HT1080 (cell line): ENCODE data around the gene UQCC2. TPM values are rescaled to one million over a fixed set of nuclear protein-coding genes. Genes with fewer than 3 reads are reported as not detected.

Experiments used
- DNase-seq: peaks from one replicate; pipeline ENCODE4 v3.0.0-alpha.2; 2015; ENCODE audit warnings: low read depth
- polyA plus RNA-seq, 2 experiments: library from polyadenylated mRNA; depleted of rRNA; stranded (reverse); fragments of >200 nt; gene quantifications; 2 replicates each; pipeline ENCODE4 v1.2.3, GENCODE V29; 2015
- total RNA-seq: library from RNA; depleted of rRNA; stranded (reverse); fragments of >200 nt; shearing (Covaris generic); gene quantifications from 2 replicates; pipeline ENCODE4 v1.2.3, GENCODE V29; 2014; rRNA removed

UQCC2 gene
- 29.8 and 55.8 TPM in 2 replicates for total RNA-seq
- 32.2 and 45.8 TPM in 2 replicates for polyA plus RNA-seq (2015; cell fraction: cytosol; rRNA removed)
- polyA plus RNA-seq (2015; cell fraction: nucleus; rRNA removed): 26.9 and 37.1 TPM in 2 replicates

GRCh38 chr6:33711140-33712129 lies at the start of gene UQCC2:
UQCC2 (minus strand) TSS chr6:33711700; CDS start chr6:33711686, 14 bp downstream.
- DNase-seq: peak; percentile 91

DNA sequence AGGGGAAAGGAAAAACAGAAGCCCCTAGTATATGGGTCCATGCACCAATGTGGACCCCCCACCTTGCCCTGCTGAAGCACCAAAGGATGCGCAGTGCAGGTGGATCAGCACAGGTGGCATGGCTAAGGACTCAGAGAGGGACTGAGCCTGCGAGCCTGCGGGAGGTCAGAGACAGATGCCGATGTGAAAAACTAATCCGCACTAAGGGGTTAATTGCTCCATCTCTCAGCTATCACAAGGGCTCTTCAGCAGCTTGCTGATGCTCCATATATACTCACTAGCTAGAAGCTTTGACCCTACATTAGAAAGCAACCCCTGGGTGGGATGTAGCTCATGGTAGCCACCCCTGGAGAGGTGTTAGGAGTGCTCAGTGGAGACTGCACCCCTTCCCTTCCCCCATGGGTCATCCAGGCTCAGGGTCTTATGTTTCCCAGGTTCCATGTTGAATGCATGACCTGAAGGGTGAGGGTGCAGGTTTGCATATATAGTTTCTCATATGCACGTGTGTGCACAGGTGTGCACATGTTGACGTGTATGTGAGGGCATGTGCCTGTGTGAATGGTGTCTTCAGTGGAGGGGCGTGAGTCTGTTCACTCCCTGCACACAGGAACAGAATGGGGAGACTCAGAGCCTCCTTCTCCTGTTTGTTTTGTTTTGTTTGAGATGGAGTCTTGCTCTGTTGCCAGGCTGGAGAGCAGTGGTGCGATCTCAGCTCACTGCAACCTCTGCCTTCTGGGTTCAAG lies 48.6 kb upstream of the UQCC2 start:
- DNase-seq: no peak

DNA sequence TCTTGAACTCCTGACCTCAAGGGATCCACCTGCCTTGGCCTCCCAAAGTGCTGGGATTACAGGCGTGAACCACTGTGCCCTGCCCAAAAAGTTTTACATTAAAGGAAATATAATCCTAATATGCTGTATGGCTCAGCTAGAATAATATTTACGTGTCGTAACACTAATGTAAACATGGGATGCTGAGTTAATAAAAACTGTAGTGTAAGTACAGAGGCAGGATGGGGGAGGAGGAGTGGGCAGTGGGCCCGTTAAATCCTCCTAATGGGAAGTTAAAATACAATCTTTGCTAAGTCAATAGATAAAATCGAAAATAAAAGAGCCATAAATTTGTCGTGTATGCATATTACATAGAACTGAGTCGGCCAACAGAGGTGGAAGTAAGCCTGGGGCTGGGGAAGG lies 47.3 kb upstream of the UQCC2 start:
- DNase-seq: no peak

- DNase-seq: no peak
These were observed 46.4 kb upstream of the UQCC2 start for GRCh38 chr6:33757906-33758305.

- no peak for DNase-seq
These were observed 45.6 kb upstream of the UQCC2 start for GRCh38 chr6:33757113-33757512.

DNA sequence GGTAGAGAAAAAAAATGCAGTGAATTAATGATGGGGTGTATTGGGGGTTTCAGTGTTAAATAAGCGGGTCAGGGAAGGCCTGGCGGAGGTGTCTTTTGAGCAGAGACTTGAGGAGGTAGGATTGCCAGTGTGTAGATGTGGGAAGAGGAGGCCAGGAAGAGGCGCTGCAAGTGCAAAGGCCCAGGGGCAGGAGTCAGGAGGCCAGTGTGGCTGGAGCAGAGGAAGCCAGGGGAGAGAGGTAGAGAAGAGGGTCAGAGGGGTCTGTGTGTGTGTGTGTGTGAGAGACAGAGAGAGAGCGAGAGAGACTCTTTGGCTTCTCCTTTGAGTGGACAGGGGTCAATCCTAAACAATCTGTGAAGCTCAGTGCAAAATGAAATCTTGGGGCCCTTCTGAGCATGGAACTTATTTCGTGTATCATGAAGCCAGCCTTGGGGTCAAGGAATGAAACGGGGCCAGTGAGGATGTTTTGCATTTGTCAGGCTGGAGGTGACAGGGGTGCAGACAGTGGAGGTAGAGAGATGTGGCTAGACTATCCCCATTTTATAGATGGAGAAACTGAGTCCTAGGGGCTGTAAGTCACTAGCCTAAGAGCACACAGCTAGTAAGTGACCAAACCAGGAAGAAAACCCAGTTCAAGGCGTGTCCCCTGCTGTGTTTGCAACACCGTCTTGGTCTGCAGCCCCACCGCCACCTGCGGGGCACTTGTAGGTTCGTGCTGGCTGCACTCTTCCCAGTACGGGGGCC lies 44.9 kb upstream of the UQCC2 start:
- no peak for DNase-seq

- DNase-seq: no peak
These were observed 43.8 kb upstream of the UQCC2 start for GRCh38 chr6:33755070-33755869.

DNA sequence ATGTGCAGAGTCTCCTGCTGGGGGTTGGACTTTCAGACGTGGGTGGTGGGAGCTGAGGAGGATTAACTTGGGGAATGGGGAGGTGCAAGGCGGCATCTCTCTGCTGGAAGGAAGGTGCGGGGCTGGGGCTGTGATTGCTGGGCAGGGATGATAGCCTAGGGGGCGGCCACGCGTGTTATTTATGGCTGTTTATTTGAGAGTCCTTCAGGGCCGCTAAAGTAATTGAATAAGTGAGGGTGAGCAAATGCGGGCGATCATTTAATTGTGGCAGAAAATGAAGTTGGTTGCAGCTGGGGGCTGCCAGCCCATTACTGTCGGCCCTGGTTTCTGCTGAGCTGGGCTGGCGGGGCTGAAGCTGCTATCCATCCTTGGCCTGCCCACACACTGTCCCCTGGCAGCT lies 42.7 kb upstream of the UQCC2 start:
- DNase-seq: no peak

- no peak for DNase-seq
These were observed 41.1 kb upstream of the UQCC2 start for GRCh38 chr6:33752646-33753015.

DNA sequence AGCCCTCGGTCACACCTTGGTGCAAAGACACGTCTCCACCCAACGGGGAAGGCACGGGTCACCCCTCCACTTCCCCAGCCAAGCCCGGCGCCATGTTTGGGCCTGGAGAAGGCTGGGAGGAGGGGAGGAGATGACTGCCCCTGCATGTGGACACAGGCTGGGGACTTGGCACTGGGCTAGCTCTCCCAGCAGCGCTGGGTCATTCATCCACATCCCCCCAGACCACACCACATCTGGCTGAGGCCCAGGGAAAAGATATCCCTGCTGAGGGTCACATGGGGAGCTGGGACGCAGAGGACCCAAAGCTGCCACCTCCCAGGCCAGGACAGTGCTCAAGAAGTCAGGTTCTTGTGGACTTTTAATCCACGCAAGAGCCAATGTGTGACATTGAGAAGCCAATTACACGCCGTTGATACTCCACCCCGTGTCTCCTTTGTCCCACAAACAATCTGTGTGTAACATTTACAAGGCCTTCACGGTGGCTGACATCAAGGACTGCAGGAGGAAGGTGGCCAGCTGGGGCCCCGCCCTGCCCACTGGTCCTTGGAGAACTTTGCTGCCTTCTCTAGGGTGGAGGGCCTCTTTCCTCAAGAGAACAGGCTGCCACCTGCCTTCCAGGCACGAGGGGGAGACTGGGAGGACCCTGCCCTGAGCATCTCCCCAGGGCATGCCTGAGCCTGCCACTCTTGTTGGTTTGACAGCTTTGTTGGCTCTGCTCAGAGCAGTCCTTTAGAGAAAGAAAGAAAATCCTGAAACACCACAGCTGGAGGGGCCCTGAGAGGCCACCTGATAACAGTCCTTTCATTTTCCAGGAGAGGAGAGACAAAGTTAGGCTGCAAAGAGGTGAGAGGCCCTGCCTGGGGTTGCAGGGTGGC lies 40.5 kb upstream of the UQCC2 start:
- no peak for DNase-seq

DNA sequence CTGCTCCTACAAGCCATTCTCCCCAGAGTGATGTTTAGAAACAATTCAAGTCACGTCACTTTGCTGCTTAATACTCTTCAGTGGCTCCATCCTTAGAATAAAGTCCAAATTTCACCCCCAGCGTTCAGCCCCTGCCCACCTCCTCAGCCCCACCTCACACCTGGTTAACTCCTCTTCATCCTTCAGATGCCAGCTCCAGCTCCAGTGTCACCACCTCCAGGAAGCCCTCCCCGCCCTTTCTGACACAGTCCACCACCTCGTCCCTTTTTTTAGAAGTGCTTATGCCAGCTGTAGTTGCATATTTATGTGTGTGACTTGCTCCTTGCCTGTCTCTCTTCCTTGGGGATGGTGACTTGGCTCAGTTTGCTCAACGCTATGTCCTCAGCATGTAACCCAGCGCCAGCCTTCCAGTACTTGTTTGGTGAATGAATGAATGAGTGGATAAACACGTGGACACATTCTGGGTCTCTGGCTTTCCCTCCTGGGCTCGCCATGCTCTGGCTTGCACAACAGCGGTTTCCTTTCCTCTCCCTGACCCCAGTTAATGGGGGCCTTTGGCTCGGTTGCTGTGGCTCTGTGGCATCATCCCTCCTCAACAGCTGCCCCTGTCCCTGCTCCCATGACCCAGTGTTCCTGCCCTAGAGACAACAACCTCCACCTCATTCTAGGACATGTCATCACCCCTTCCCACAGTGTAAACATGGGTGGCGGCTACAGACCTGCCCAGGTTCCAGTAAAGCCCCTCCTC lies 38.9 kb upstream of the UQCC2 start:
- no peak for DNase-seq

GRCh38 chr6:33749401-33749800 lies 37.9 kb upstream of the UQCC2 start:
- no peak for DNase-seq

GRCh38 chr6:33748841-33749240 lies 37.3 kb upstream of the UQCC2 start:
- DNase-seq: no peak

GRCh38 chr6:33747823-33748222 lies 36.3 kb upstream of the UQCC2 start:
- DNase-seq: no peak

- DNase-seq: no peak
These were observed 35.2 kb upstream of the UQCC2 start, which contains the start of gene IP6K3 for GRCh38 chr6:33746651-33747100. IP6K3 (minus strand) TSS chr6:33746905; CDS start chr6:33735476, 11,429 bp downstream.

GRCh38 chr6:33746036-33746600 lies 34.6 kb upstream of the UQCC2 start:
- DNase-seq: peak; percentile 24

DNA sequence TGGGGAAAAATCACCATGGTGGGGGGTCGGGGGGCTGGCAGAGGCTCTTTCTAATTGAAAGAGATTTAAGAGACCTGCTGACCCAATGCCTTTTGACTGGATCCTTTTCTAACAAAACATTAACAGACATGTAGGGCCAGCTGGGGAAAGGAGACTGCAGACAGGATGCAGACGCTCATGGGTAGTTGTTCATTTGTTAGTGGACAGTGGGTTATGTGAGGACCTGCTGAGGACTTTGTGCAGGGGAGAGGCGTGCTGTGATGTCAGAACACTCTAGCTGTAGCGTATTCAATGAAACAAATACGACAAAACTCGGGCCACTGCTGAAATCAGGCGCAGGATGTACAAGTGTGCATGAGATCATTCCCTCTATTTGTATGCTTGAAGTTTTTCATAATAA lies 34.0 kb upstream of the UQCC2 start:
- DNase-seq: no peak

GRCh38 chr6:33744895-33745546 lies 33.5 kb upstream of the UQCC2 start:
- no peak for DNase-seq
